OCI-LY1 (cell line): Measurements from ENCODE around the gene TOX2.

Source experiments
- EZH2 ChIP-seq: fragments of 200-600 bp; sonication (generic), shearing (Covaris generic); IDR thresholded peaks from 2 replicates; pipeline ENCODE4 v1.8.0; 2017; ENCODE audit warnings: borderline replicate concordance, mixed run types, mild to moderate bottlenecking, antibody characterized with exemption, low read length, moderate library complexity, mixed read lengths
- TF ChIP-seq, protein P1 (sequence below): fragments of 200-600 bp; sonication (generic), shearing (Covaris generic); IDR thresholded peaks from 2 replicates; pipeline ENCODE4 v1.5.1; 2017; ENCODE audit warnings: mild to moderate bottlenecking, antibody characterized with exemption, low read length, moderate library complexity, mixed read lengths

DNA sequence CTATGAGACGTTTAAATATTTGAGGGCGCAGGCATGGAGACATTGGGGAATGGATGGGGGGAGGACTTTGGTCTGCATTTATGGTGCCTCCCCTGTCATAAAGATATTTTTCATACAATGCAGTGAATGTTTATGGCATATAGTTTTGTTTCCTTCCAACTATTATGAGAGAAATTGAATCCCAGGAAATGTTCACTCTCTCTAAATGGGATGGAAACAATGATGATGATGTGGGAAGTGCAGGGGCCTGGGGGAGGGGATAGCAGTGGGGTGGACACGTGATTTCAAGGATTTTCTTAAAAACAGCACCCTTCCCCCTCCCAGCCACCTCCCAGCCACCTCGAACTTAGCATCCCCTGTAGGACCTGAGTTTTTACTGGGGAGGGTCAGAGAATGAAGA is 69.9 kb downstream of the TOX2 start:
- TF ChIP-seq, protein P1, sequence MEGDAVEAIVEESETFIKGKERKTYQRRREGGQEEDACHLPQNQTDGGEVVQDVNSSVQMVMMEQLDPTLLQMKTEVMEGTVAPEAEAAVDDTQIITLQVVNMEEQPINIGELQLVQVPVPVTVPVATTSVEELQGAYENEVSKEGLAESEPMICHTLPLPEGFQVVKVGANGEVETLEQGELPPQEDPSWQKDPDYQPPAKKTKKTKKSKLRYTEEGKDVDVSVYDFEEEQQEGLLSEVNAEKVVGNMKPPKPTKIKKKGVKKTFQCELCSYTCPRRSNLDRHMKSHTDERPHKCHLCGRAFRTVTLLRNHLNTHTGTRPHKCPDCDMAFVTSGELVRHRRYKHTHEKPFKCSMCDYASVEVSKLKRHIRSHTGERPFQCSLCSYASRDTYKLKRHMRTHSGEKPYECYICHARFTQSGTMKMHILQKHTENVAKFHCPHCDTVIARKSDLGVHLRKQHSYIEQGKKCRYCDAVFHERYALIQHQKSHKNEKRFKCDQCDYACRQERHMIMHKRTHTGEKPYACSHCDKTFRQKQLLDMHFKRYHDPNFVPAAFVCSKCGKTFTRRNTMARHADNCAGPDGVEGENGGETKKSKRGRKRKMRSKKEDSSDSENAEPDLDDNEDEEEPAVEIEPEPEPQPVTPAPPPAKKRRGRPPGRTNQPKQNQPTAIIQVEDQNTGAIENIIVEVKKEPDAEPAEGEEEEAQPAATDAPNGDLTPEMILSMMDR = no peak
- TF ChIP-seq EZH2 = no peak
